Breast epithelium (tissue), 3 donors: ENCODE results near the gene TMEM18.

Experiments used
- CTCF ChIP-seq, 3 donors: fragments of 450-650 bp; IDR thresholded peaks; one replicate each; pipeline ENCODE4 v1.5.1; 2016 to 2017; ENCODE audit warnings: antibody characterized with exemption in 3 of 3, mild to moderate bottlenecking in 3 of 3, moderate library complexity in 3 of 3
- POLR2A ChIP-seq: fragments of 450-650 bp; IDR thresholded peaks from one replicate; pipeline ENCODE4 v1.6.1; 2016; ENCODE audit warnings: antibody characterized with exemption, mild to moderate bottlenecking, moderate library complexity
- POLR2AphosphoS5 ChIP-seq, 3 donors: sonication (generic); formaldehyde crosslinking; IDR thresholded peaks; one replicate each; pipeline ENCODE4 v1.6.1; 2017; ENCODE audit warnings: antibody characterized with exemption in 3 of 3

GRCh38 chr2:621303-622099 is 55.7 kb downstream of the TMEM18 start:
- TF ChIP-seq POLR2A (no peak), CTCF (IDR thresholded peaks at IDR 0.05) (no peak), POLR2AphosphoS5 (IDR thresholded peaks at IDR 0.05) (no peak)
